ENCODE measurements around the gene SERINC3. TPM values are rescaled to one million over a fixed set of nuclear protein-coding genes. Genes with fewer than 3 reads are reported as not detected.
A peak's percentile ranks its signal among the peaks of the same experiment; 100 is the strongest.

Gene SERINC3
- total RNA-seq, 2 experiments from 2014 or later = 43.1 to 44.6 TPM

DNA sequence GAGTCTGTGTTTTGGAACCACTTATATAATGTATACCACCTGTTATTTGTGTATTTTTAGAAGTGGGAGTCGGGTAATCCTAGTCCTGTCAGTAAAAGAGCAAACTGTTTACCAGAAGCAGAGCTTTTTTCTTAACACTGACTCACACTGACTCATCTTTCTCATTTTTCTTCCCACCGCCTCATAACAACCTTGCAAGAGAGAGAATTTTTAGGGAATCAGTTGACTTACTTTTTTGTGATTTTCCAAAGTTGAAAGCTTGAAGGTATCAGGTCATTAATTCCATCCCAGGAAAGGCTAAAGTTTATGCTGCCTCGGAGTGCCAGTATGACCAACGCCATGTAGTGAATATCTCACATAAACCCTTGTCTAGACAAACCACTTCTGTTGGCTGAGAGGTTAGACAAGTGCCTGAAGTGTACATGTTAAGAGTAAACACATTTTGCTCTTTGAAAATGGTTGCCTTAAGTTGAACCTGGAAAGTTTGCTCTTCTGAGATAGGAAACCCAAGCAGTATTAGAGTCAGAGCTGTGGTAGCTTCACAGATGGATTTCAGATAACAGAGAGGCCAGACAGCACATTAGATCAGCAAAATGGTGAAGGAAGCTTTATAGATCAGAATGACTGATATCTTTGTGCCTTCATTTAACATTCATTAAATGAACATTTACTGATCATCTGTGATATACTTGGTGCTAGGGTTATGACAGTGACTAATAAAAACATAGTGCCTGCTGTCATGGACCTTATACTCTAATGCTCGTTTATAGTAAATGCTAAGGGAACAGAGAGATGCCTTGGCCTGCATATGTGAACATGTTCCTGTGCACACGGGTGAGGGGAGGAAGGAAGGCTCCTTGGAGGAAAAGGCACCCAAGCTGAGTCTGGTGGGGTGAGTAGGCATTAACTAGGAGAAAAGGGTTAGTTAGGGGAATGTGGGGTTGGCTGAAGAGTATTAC lies 31.4 kb upstream of the SERINC3 start:
- Mint-ChIP-seq H3K36me3 (ENCODE audit: low read depth) (no peaks in the 10 kb centered on the region), H3K27me3 (no peaks in the 10 kb centered on the region), H3K27ac (no peak overlapping the region), H3K4me1 (ENCODE audit: low read depth) (peaks cover 14% of the 10 kb centered on the region), H3K9me3 (no peaks in the 10 kb centered on the region), H3K4me3 (no peak overlapping the region)
- TF ChIP-seq, protein P1, sequence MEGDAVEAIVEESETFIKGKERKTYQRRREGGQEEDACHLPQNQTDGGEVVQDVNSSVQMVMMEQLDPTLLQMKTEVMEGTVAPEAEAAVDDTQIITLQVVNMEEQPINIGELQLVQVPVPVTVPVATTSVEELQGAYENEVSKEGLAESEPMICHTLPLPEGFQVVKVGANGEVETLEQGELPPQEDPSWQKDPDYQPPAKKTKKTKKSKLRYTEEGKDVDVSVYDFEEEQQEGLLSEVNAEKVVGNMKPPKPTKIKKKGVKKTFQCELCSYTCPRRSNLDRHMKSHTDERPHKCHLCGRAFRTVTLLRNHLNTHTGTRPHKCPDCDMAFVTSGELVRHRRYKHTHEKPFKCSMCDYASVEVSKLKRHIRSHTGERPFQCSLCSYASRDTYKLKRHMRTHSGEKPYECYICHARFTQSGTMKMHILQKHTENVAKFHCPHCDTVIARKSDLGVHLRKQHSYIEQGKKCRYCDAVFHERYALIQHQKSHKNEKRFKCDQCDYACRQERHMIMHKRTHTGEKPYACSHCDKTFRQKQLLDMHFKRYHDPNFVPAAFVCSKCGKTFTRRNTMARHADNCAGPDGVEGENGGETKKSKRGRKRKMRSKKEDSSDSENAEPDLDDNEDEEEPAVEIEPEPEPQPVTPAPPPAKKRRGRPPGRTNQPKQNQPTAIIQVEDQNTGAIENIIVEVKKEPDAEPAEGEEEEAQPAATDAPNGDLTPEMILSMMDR (IDR thresholded peaks at IDR 0.05) = no peak
- ChIA-PET CTCF (interaction anchor here (1.0 to 1.9 kb wide), 3 partner anchors 13 to 57 kb away, joined by 3 to 6 read pairs (median 3); no protein-coding TSS in a partner anchor), POLR2A (no interaction called here)
- ATAC-seq (peak; percentile 53), DNase-seq (no peak)
- intact Hi-C loops (cut with micrococcal nuclease) = no loop called here

DNA sequence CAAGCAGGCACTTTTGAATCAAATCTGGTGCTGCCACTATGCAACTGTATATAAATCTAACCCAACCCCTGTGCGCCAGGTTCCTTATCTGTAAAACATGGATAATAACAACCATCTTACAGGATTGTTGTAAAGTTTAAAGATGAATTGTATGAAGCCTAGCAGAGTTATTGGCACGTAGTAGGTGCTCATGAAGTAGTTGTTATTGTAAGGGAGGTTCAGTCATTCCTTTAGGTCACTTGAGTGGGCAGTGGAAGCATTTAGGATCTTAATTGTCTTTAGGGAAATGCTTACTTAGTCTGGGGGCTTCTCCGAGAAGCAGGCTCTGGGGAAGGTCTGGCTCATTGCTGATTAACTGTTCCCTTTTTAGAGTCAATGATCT lies 30.7 kb upstream of the SERINC3 start:
- H3K36me3 Mint-ChIP-seq (ENCODE audit: low read depth) = no peaks in the 10 kb centered on the region
- no peaks in the 10 kb centered on the region for H3K9me3 Mint-ChIP-seq
- H3K4me1 Mint-ChIP-seq (ENCODE audit: low read depth) = peaks cover 14% of the 10 kb centered on the region
- intact Hi-C loops (cut with micrococcal nuclease) = no loop called here
- CTCF ChIA-PET = interaction anchor here (1.0 to 1.9 kb wide), 3 partner anchors 13 to 58 kb away, joined by 3 to 6 read pairs (median 3); no protein-coding TSS in a partner anchor
- no peaks in the 10 kb centered on the region for H3K27me3 Mint-ChIP-seq
- TF ChIP-seq, protein P1 (IDR thresholded peaks at IDR 0.05) = no peak
- POLR2A ChIA-PET = interaction anchor here (0.9 kb wide), 1 partner anchor 113 kb away, joined by 3 read pairs; no protein-coding TSS in a partner anchor
- no peak overlapping the region for H3K4me3 Mint-ChIP-seq
- DNase-seq (no peak), ATAC-seq (no peak)
- H3K27ac Mint-ChIP-seq = no peak overlapping the region

DNA sequence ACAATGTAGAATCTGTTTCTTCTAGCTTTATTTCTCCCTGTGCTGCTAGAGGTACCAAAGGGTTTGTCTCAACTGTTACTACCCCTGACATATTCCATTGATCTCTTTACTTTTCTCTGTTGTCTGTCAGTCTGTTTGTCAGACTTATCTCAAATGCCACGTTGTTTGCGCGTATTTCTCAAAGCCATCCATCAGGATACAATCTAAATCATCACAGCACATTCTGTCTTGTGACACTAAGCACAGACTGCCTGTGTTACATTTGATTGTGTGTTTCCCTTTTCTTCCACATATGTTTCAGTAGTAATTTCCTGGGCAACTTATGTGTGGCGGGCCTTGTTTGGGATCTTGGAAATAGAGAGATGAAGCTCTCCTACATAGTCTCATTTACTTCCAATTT lies 30.2 kb upstream of the SERINC3 start:
- intact Hi-C loops (cut with micrococcal nuclease) = no loop called here
- CTCF ChIA-PET = interaction anchor here (1.0 to 1.9 kb wide), 3 partner anchors 13 to 58 kb away, joined by 3 to 6 read pairs (median 3); no protein-coding TSS in a partner anchor

DNA sequence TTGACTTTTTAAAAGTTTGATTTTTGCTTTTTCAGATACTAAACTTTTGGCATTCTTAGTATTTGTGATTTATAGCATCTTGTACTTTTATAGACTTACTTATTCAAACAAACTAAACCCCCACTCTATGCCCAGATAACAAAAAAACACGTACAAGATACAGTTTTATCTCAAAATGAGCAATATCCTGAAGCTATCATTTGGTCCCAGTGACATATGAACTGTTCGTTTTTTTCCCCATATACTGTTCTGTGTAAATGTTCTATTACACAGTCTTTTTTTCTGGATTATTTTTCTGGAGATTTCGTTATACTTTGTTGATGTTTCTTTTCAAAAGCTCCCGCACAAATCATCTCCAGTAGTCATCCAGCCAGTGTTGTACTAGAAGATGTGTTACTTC lies 27.3 kb upstream of the SERINC3 start:
- no peak for DNase-seq
- Mint-ChIP-seq H3K36me3 (ENCODE audit: low read depth) (no peaks in the 10 kb centered on the region), H3K4me1 (ENCODE audit: low read depth) (peaks cover 14% of the 10 kb centered on the region), H3K27ac (no peak overlapping the region), H3K4me3 (no peak overlapping the region), H3K27me3 (no peaks in the 10 kb centered on the region), H3K9me3 (no peaks in the 10 kb centered on the region)
- CTCF ChIA-PET = interaction anchor here (1.0 to 1.1 kb wide), 2 partner anchors 9 to 27 kb away, joined by 3 to 4 read pairs; partner anchors contain the start of gene SERINC3
- POLR2A ChIA-PET = interaction anchor here (0.7 to 1.0 kb wide), 2 partner anchors 29 to 41 kb away, joined by 3 read pairs; no protein-coding TSS in a partner anchor
- intact Hi-C loops (cut with micrococcal nuclease) = no loop called here
- no peak for ATAC-seq
- TF ChIP-seq, protein P1 (IDR thresholded peaks at IDR 0.05) = no peak

More for the DNA sequence above, 30.2 kb upstream of the SERINC3 start:
- H3K4me3 Mint-ChIP-seq = no peak overlapping the region
- no peaks in the 10 kb centered on the region for H3K9me3 Mint-ChIP-seq
- no peak for DNase-seq
- TF ChIP-seq, protein P1 (IDR thresholded peaks at IDR 0.05) = no peak
- ATAC-seq = no peak
- no peak overlapping the region for H3K27ac Mint-ChIP-seq
- POLR2A ChIA-PET = interaction anchor here (0.9 kb wide), 1 partner anchor 112 kb away, joined by 3 read pairs; no protein-coding TSS in a partner anchor
- no peaks in the 10 kb centered on the region for H3K36me3 Mint-ChIP-seq (ENCODE audit: low read depth)
- no peaks in the 10 kb centered on the region for H3K27me3 Mint-ChIP-seq
- peaks cover 14% of the 10 kb centered on the region for H3K4me1 Mint-ChIP-seq (ENCODE audit: low read depth)

DNA sequence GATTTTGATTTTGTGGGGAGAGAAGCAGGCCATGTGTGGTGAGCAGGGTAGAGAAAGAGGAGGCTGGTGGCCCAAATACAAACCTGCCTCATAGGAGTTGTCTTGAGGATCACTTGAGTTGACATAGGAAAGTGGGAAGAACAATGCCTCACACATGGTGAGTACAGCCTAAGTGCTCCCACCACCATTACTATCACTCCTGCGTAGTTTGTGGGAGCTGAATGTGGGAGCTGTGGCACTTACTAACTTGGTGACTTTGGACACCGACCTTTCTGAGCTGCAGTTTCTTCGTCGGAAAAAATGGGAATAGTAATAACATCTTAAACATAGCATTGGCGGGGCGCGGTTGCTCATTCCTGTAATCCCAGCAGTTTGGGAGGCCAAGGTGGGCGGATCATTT lies 25.5 kb upstream of the SERINC3 start:
- no peak for ATAC-seq
- CTCF ChIA-PET = no interaction called here

More for the DNA sequence above, 25.5 kb upstream of the SERINC3 start:
- Mint-ChIP-seq H3K27ac (no peak overlapping the region), H3K36me3 (ENCODE audit: low read depth) (no peaks in the 10 kb centered on the region), H3K9me3 (no peaks in the 10 kb centered on the region), H3K4me3 (no peak overlapping the region), H3K4me1 (ENCODE audit: low read depth) (peaks cover under 1% of the 10 kb centered on the region), H3K27me3 (no peaks in the 10 kb centered on the region)
- TF ChIP-seq, protein P1 (IDR thresholded peaks at IDR 0.05) = no peak
- POLR2A ChIA-PET = no interaction called here
- no peak for DNase-seq
- intact Hi-C loops (cut with micrococcal nuclease) = no loop called here

Data from activated CD8-positive, alpha-beta T cell treated with anti-CD3 and anti-CD28 coated beads for 36 hours (primary cell).